ENCODE results near the gene C1QTNF6. TPM values are rescaled to one million over a fixed set of nuclear protein-coding genes. Genes with fewer than 3 reads are reported as not detected.

The C1QTNF6 gene
- total and polyA plus RNA-seq, 4 donors = 3.1 to 4.5 (median 4.0) TPM

DNA sequence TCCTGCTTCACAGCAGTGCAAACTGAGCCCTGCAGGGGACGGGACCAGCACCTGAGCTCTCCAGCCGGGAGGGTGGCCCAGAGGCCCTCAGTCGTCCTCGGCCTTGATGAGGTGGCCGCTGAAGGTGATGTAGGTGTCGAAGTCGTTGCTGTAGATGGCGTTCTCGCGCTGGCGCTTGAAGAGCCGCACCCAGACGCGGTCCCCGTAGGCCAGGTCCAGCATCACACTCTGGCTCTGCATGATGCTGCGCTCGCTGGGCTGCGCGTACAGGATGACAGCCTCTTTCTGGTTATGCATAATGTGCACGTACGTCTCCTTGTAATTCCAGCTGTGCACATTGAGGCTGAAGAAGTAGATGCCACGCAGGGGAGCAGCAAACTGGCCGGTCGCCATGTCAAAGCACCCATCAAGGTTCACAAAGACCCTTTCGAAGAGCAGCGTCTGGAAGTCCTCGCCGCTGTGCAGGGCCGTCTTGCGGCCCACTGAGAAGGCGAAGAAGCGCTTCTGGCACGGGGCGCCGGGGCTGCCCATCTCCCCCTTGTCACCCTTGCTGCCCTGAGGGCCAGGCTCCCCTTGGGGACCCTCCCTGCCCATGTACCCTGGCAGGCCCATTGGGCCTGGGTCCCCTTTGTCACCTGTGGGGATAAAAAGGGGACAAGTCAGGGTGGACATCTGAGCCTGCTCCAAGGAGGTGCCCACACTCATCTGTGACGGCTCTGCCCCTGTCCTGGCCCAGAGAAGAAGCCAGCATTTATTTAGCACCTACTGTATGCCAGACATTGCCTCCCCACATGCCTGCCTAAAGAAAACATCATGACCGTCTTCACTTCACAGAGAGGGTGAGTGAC lies 5.7 kb downstream of the C1QTNF6 start:
- TF ChIP-seq RXRA (IDR thresholded peaks at IDR 0.05) = no peak
- no peak for TF ChIP-seq SP1 (IDR thresholded peaks at IDR 0.05)
- no peak for TF ChIP-seq JUND (IDR thresholded peaks at IDR 0.05)
- no peak for TF ChIP-seq REST (IDR thresholded peaks at IDR 0.05)
- TF ChIP-seq HNF4A (conservative IDR thresholded peaks at IDR 0.05) = no peak
- TF ChIP-seq GABPA (IDR thresholded peaks at IDR 0.05 in 1 of 2, conservative IDR thresholded peaks at IDR 0.05 in 1 of 2) = no peak
- TF ChIP-seq FOXA2 (IDR thresholded peaks at IDR 0.05) = no peak
- TF ChIP-seq, protein P1, sequence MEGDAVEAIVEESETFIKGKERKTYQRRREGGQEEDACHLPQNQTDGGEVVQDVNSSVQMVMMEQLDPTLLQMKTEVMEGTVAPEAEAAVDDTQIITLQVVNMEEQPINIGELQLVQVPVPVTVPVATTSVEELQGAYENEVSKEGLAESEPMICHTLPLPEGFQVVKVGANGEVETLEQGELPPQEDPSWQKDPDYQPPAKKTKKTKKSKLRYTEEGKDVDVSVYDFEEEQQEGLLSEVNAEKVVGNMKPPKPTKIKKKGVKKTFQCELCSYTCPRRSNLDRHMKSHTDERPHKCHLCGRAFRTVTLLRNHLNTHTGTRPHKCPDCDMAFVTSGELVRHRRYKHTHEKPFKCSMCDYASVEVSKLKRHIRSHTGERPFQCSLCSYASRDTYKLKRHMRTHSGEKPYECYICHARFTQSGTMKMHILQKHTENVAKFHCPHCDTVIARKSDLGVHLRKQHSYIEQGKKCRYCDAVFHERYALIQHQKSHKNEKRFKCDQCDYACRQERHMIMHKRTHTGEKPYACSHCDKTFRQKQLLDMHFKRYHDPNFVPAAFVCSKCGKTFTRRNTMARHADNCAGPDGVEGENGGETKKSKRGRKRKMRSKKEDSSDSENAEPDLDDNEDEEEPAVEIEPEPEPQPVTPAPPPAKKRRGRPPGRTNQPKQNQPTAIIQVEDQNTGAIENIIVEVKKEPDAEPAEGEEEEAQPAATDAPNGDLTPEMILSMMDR (IDR thresholded peaks at IDR 0.05; ENCODE audit: low read depth, low read length, missing input control) = no peak
- no peak for TF ChIP-seq ZBTB33 (IDR thresholded peaks at IDR 0.05)
- no peak for TF ChIP-seq EGR1 (IDR thresholded peaks at IDR 0.05; ENCODE audit: low read depth in 2 of 2)
- no peak for TF ChIP-seq TAF1 (conservative IDR thresholded peaks at IDR 0.05)
- TF ChIP-seq, protein P2, sequence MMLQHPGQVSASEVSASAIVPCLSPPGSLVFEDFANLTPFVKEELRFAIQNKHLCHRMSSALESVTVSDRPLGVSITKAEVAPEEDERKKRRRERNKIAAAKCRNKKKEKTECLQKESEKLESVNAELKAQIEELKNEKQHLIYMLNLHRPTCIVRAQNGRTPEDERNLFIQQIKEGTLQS (IDR thresholded peaks at IDR 0.05) = no peak
- TF ChIP-seq HNF4G (IDR thresholded peaks at IDR 0.05) = no peak
- TF ChIP-seq, protein P3, sequence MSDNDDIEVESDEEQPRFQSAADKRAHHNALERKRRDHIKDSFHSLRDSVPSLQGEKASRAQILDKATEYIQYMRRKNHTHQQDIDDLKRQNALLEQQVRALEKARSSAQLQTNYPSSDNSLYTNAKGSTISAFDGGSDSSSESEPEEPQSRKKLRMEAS (IDR thresholded peaks at IDR 0.05) = no peak
- Histone ChIP-seq H3K27me3 (ENCODE audit: control insufficient read depth in 4 of 4, insufficient read depth in 4 of 4, low read length in 3 of 4) (no peaks in the 10 kb centered on the region), H3K36me3 (ENCODE audit: control insufficient read depth in 4 of 4, insufficient read depth in 3 of 4, low read depth in 1 of 4, low read length in 3 of 4) (no peaks in the 10 kb centered on the region), H3K4me3 (ENCODE audit: low read depth in 1 of 3, low read length in 3 of 3) (no peak overlapping the region), H3K4me1 (ENCODE audit: control insufficient read depth in 4 of 4, insufficient read depth in 4 of 4, low read length in 3 of 4) (peaks cover 13 to 31% (median 21%) of the 10 kb centered on the region in 4 donors), H3K27ac (ENCODE audit: low read depth in 1 of 2, low read length in 2 of 2) (no peak overlapping the region), H3K9ac (ENCODE audit: low read depth in 1 of 2, low read length in 2 of 2) (no peak overlapping the region), H3K9me3 (ENCODE audit: control insufficient read depth in 4 of 4, low read length in 3 of 4) (no peaks in the 10 kb centered on the region)
- no peak for DNase-seq (ENCODE audit: low spot score)
- WGBS = 92% methylated on average over 37 of the region's 37 CpGs
